ENCODE data around the gene FUT3. TPM values are rescaled to one million over a fixed set of nuclear protein-coding genes. Genes with fewer than 3 reads are reported as not detected.

The FUT3 gene
- total RNA-seq, 1 experiment from 2014 or later: 2.6 TPM

- Histone ChIP-seq H3K9me3 (ENCODE audit: control insufficient read depth in 1 of 2, insufficient read depth in 1 of 2, low read depth in 1 of 2, low read length in 2 of 2) (no peaks in the 10 kb centered on the region), H3K4me2 (ENCODE audit: low read length) (peak overlapping the region; percentile 94), H2AFZ (ENCODE audit: low read depth, low read length, poor library complexity, severe bottlenecking) (no peak overlapping the region), H3K4me3 (replicated peaks in 1 of 2; ENCODE audit: low read depth in 1 of 2, low read length in 2 of 2) (peak overlapping the region; percentile 65 to 70), H3K9ac (ENCODE audit: low read length) (peak overlapping the region; percentile 65), H3K27me3 (ENCODE audit: insufficient read depth, low read length) (no peaks in the 10 kb centered on the region), H3K9me2 (ENCODE audit: insufficient read depth) (no peaks in the 10 kb centered on the region), H3K36me3 (ENCODE audit: control insufficient read depth in 1 of 2, insufficient read depth in 2 of 2, low read length in 2 of 2) (no peaks in the 10 kb centered on the region), H4K20me1 (ENCODE audit: insufficient read depth) (no peaks in the 10 kb centered on the region), H3K4me1 (ENCODE audit: control insufficient read depth in 1 of 2, insufficient read depth in 2 of 2, low read length in 2 of 2) (peaks cover 5 to 24% of the 10 kb centered on the region in 2 experiments), H3K27ac (ENCODE audit: low read depth, low read length) (peak overlapping the region; percentile 24; the same call in 1 of the 2 replicates), H3K79me2 (ENCODE audit: insufficient read depth, low read length) (no peaks in the 10 kb centered on the region)
- no peak for DNase-seq (ENCODE audit: low read depth, low spot score)
- ATAC-seq: peak; percentile 52
- POLR2A ChIA-PET: no interaction called here
- CTCF ChIA-PET: no interaction called here
- RAD21 ChIA-PET (ENCODE audit: low non-redundant PET in 1 of 2, low total read pairs in 2 of 2, uncharacterized antibody in 2 of 2, unreplicated experiment in 2 of 2): no interaction called here
- no TSS peak for BruUV-seq (replicated peaks)
- TF ChIP-seq YY1 (IDR thresholded peaks at IDR 0.05; ENCODE audit: extremely low read depth, insufficient replicate concordance, low read depth, low read length) (peak; percentile 7), FOSL1 (IDR thresholded peaks at IDR 0.05; ENCODE audit: low read depth) (no peak), RAD21 (IDR thresholded peaks at IDR 0.05; ENCODE audit: low read depth) (peak; percentile 77), TCF7L2 (IDR thresholded peaks at IDR 0.05; ENCODE audit: borderline replicate concordance, extremely low read depth, insufficient read depth, insufficient read length) (peak; percentile 30), ZFX (IDR thresholded peaks at IDR 0.05) (no peak), CTCF (IDR thresholded peaks at IDR 0.05 in 2 of 3, conservative IDR thresholded peaks at IDR 0.05 in 1 of 3; ENCODE audit: borderline replicate concordance in 1 of 3, insufficient read depth in 1 of 3, low read depth in 2 of 3, low read length in 2 of 3) (peak; percentile 83 to 88 (median 85)), POLR2A (IDR thresholded peaks at IDR 0.05; ENCODE audit: borderline replicate concordance, extremely low read depth, insufficient read depth, insufficient read length) (no peak), JUND (IDR thresholded peaks at IDR 0.05) (no peak)
- intact Hi-C loops (cut with micrococcal nuclease): loop anchor here (2.0 kb wide), 1 partner anchor 217 kb away; no protein-coding TSS in a partner anchor
Measured at GRCh38 chr19:5805462-5806132, 45.7 kb downstream of the FUT3 start.

All from HCT116 (cell line).